HPDE6-E6E7 (cell line): Measurements from ENCODE around the gene TPT1.
"Not testable (repeated sequence)": the region's sequence is repeated elsewhere in the genome, so short reads cannot be mapped to it uniquely, and the experiment has no call there.

ENCODE experiments used
- DNase-seq: peaks from one replicate; pipeline ENCODE4 v3.0.0; 2011; ENCODE audit warnings: missing footprints; ENCODE audit errors: extremely low spot score

Gene TPT1

DNA sequence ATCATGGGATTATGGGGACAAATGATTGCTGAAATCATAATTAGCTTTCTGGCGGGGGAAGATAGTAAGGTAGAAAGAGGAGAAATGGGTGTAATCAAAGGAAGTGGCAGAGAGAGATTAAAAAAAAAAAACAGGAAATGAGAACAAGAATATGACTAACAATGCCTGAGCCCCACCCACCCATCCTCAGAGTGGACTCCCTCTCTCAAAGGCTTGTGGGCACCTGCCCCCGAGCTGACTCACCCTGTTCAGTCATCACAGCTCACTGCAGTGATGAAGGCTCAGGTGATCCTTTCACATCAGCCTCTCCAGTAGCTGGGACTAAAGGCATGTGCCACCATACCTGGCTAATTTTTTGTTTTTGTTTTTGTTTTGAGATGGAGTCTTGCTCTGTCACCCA is 26.4 kb upstream of the TPT1 start:
- DNase-seq = peak; percentile 64

DNA sequence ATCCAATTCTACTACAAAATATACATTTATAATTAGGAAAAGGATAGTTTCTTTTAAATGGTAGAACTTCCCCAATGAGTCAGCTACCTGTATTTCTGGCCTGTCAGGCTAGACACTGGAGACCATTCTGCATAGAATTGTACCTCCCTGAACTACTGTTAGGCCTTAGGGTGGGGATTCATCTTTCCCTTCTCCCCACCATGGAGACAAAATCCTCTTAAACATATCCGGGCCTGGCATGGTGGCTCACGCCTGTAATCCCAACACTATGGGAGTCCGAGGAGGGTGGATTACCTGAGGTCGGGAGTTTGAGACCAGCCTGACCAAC is 24.5 kb upstream of the TPT1 start:
- DNase-seq = no peak

DNA sequence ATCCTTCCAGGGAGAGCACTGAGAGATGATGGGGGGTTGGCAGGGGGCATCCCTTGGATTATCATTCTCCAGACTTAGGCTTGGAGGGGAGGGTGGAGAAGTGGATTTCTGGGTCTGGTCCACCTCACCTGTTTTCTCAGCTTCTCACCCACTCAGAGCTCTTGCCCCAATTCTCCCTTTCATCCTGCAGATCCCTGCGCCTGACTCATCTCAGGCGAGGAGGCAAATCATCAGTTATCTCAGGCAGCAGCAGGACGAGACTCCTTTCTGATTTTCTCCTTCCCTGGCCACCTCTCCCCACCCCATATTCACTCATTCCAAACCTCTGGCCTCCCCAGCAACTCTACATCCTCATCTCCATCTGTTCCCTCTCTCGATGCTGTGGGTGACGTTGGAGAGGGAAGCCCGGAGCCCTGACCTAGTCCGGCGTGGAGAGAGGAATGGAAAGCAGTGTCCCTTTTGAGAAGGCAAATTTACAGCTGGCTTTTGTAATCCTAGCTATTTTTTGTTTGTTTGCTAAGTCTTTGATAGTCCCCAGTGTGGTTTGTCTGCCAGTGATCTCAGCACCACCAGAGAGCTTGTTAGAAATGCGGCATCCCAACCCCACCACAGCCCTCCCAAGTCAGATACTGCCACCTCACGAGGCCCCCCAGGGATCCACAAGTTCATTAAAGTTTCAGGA is 24.0 kb upstream of the TPT1 start:
- DNase-seq = no peak

DNA sequence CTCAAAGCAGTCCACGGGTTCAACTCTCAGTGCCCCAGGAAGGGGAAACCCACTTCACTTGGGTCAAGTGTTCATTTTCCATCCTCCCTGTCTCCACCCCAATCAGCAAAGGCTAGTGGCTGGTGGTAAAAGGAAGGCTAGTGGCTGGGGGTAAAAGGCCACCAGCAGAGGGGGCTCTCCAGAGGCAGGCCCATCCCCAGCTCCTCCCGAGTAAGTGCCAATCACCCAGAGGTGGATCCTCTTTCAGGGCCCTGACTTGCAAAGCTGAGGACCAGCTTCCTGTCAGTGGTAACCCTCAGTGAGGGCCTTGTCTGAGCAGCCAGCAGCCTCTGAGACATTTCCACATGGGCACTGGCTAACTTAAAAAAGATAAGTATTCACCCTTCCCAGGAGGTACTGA is 22.0 kb upstream of the TPT1 start:
- no peak for DNase-seq

GRCh38 chr13:45361596-45362206 is 20.7 kb upstream of the TPT1 start:
- peak; percentile 45 for DNase-seq

DNA sequence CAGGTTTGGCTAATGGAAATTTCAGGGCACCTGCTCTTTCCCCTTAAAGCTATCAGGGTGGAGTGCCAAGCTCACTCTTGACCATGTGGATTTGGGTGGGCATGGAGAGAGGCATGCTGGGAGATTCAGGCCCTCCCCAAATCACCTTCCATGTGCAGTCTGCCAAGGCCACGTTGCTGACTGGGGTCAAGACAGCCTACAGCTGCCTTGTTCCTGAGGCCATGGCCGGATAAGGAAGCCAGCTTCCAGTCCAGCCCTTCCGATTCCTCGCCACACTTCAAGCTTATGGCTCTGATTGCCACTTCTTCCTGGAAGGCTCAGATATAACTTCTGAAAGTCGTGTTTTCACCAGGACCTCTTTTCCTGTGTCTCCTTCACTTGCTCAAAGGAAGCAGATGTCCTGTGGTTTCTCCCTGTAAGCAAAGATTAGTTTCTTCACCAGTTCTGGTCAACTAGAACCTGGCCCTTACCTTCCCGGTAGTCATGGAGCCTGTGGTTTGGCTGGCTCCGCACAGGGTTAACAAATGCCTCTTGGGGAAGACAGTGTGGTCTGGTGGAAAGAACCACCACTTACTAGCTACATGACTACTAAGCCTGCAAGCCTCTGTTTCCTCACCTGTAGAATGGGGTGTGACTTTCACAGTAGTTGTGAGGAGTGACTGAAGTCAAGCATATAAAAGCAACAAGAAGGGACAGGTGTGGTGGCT is 16.1 kb upstream of the TPT1 start:
- no peak for DNase-seq

DNA sequence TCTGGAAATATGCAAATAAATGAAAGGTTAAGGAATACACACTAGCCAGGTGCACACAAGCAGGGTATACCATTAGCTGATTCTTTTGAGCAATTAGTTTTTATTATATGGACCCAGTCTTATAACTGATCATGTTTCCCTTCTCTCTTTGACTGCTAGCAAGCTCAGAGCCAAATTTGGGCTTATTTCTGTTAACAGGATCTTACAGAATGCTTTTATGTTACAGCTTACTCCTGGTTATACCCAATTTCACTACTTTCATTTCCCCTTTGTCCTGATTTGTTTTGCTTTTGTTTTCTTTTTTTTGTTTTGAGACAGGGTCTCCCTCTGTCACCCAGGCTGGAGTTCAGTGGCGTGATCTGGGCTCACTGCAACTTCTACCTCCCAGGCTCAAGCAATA is 12.9 kb upstream of the TPT1 start:
- no peak for DNase-seq

DNA sequence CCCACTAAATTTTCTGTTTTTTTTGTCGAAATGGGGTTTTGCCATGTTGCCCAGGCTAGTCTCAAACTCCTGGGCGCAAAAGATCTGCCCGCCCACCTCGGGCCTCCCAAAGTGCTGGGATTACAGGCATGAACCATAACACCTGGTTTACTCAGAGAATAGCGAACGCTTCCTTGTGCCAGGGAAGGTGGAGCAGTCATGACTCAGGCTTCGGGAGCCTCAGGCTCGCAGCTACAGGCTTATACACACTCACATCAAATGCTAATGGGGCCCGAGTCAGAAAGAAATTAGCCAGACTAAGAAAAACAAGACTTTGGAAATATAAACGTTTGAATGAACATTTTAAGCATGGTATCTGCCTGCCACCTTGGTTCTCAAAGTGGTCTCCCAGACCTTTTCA is 11.0 kb upstream of the TPT1 start:
- DNase-seq = no peak

GRCh38 chr13:45350152-45350551 is 9.2 kb upstream of the TPT1 start:
- DNase-seq = no peak

DNA sequence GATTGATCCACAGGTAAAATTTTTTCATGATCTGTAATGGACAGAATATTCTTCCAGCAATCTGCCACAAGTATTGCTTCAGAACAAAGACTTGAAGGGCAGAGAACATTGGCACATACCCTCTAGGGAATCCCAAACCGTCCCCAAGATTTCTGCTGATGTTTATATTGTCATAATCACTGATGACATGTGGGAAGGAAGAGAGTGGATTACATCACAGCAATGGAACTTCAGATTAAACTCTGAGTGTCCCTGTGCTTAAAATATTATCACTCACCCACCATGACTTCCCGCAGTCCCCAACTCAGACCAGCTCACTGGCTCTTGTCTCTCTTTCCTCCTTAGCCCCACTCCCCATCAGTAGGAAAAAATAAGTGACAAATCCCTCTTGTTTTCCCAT is 8.5 kb upstream of the TPT1 start:
- no peak for DNase-seq

GRCh38 chr13:45344064-45344463 is 3.1 kb upstream of the TPT1 start:
- not testable (repeated sequence) for DNase-seq

DNA sequence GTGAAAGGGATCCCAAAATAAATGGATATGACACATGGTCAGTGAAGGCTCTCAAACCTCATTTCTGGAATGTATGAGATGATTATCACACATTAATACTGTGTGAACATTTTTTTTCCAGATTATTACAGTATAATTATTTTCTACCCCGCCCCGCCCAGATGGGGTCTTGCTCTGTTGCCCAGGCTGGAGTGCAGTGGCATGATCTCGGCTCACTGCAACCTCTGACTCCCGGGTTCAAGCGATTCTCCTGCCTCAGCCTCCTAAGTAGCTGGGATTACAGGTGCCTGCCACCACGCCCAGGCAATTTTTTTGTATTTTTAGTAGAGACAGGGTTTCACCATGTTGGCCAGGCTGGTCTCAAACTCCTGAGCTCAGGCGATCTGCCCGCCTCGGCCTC is 2.1 kb upstream of the TPT1 start:
- not testable (repeated sequence) for DNase-seq

DNA sequence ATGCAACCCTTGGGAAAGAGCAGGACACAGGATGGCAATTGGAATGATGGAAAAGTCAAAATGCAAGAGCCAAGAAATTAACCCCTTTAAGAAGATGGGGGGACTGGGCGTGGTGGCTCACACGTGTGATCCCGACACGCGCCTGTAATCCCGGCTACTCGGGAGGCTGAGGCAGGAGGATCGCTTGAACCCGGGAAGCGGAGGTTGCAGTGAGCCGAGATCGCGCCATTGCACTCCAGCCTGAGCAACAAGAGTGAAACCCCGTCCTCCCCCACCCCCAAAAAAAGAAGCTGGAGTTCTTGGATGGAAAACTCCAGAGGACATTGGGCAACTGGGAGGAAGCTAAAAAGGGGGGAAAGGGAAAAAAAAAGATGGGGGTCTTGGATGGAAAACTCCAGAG is 1.7 kb upstream of the TPT1 start:
- not testable (repeated sequence) for DNase-seq

DNA sequence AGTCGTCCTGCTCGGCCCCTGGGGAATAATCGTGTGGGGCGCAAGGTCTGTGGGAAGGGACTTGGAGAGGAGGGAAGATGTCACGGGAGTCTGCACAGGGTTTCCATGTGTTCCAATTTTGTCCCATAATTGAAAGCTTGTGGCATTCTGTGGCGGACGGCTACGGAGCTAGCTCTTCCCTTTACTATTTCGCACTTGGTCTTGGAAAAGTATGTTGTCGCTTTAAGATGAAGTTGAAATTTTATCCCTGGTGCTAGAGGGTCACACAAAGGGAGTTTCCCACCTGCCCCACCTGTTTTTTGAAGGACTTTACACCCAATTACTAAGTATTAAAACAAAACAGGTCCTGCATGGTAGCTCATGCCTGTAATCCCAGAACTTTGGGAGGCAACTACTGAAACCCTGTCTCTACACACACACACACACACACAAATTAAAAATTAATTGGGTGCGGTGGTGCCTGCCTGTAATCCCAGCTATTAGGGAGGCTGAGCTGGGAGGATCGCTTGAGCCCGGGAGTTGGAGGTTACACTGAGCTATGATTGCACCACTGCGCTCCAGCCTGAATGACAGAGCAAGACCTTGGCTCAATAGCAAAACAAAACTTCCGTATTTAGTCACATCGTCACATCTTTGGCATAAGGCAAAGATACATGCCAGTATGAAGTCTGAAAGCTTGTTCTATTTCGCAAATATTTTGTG is 967 bp upstream of the TPT1 start:
- no peak for DNase-seq

GRCh38 chr13:45340422-45341033 is 455 bp downstream of the TPT1 start:
- DNase-seq = no peak

DNA sequence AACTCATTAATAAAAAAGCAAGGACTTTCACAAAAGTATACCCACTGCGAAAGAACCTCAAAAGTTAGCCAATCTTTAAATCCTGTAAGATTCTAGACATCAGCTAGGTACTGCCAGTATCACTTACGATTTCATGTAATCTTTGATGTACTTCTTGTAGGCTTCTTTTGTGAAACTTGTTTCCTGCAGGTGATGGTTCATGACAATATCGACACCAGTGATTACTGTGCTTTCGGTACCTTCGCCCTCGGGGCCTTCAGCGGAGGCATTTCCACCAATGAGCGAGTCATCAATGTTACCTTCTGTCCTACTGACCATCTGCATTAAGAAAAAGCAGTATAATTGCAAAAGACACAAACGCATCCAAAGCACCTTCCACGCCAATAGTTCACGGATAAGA is 1.1 kb downstream of the TPT1 start:
- no peak for DNase-seq

- no peak for DNase-seq
These were observed 1.6 kb downstream of the TPT1 start for GRCh38 chr13:45339399-45339798.

GRCh38 chr13:45337803-45338202 is 3.2 kb downstream of the TPT1 start:
- DNase-seq = no peak

- DNase-seq = no peak
These were observed 3.6 kb downstream of the TPT1 start for GRCh38 chr13:45337395-45337794.

- DNase-seq = no peak
These were observed 4.8 kb downstream of the TPT1 start for GRCh38 chr13:45336025-45336800.

DNA sequence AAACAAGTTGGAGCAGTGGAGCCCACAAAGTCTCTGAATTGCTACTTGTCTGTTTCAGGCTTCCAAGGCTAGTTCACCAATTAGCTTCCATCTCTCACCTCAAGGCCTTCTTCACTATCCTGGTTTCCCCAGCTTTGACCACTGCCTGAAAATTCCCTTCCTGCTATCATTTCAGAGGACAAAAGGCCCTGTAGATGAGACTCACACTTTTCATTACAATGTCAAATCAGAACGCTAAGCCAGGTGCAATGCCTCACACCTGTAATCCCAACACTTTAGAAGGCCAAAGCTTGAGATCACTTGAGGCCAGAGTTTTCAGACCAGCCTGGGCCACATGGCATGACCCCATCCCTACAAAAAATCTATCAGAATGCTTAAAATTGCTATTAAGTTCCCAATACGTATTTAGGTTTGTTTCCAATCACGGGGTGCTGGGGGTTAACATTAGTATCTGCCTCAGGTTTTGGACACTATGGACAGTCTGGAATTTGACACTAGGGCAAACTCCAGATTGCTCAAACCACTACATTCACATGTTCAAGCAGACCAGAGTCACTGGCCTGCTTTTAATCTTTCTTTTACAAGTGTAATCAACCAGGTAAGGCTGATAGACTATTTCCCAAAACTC is 5.5 kb downstream of the TPT1 start:
- DNase-seq = no peak
